ENCODE data around the gene ABHD16B.

The ABHD16B gene

GRCh38 chr20:63897978-63898561 lies 36.8 kb downstream of the ABHD16B start:
- no peak for DNase-seq

GRCh38 chr20:63898882-63899558 lies 37.7 kb downstream of the ABHD16B start:
- DNase-seq: no peak

- DNase-seq: no peak
These were observed 39.1 kb downstream of the ABHD16B start for GRCh38 chr20:63900413-63900812.

DNA sequence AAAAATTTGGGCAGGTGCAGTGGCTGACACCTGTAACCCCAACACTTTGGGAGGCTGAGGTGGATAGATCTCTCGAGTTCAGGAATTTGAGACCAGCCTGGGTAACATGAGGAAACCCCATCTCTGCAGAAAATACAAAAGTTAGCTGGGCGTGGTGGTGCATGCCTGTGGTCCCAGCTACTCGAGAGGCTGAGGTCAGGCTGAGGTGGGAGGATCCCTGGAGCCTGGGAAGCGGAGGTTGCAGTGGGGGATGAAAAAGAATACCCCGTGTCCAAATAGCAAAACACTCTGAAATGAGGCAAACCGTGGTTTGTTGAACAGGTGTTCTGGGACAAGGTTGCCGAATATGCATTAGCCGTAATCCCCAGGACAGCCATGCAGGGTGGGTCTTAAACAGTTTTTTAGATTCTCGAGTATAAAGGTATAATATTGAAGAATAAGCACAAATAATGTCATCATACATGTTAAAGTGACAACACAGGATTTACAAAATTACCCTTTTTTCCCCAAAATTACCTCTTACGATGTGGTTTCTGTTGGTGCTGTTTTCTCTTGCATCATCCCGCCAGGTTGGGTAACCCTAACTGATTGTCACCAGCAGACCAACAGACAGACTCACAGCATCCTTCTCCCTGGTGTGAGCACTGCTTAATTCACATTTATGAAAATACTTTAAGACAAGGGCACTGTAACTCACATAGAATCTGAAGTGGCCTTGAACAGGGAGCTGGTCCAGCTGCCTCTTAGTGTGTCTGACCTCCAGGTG lies 42.7 kb downstream of the ABHD16B start:
- DNase-seq: no peak

DNA sequence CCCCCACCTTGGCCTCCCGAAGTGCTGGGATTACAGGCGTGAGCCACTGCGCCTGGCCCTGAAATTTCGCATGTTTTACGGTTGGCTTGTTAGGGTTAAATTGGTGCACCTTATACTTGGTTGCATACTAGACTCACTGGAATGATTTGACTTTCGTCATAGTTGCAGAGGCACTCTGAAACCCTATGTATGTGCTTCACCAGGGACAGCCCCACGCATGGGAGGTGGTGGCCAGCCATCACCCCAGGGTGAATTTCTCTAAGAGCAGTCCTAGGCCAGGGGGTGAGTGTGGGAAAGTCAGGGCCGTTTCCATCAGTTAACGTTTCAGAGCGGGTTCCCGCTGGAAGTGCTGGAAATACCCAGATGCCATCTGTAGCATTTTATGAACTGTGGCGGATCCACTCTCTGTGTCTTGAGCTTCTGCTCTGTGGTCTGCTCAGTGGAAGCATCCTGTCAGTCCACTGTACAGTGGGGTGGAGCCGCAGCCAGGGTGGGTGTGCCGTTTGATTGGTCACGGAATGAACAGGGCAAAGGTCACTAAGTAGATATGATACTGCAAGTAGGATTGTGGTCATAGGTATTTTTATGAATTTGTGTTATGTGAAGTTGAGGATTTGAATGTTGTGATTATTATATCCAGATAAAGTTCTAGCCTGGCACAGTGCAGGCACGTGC lies 46.8 kb downstream of the ABHD16B start:
- DNase-seq: no peak

DNA sequence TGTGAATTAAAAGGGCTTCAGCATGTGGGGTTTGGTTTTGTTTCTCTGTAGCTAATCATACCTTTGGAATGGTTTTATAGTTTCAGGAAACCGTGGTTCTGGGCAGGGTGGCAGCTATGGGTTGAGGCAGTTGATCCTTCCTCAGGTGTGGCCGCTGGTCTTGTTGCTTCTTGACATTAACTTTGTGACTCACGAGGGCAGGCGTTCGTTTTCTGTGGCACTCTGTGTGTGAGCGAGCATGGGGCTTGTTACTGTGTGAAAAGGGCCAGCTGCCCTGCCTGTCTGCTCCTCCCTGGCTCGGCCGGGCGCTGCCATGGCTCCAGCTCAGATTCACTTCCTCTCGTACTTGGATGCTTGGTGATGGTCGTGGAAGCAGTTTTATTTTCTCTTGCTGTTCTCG lies 49.9 kb downstream of the ABHD16B start:
- DNase-seq: no peak

All from effector CD4-positive, alpha-beta T cell (primary cell).